ACC112 (cell line): ENCODE measurements around the gene MCL1.
"Not testable (repeated sequence)": the region's sequence is repeated elsewhere in the genome, so short reads cannot be mapped to it uniquely, and the experiment has no call there.

Experiments
- H2AFZ ChIP-seq: fragments of 200-600 bp; sonication (generic); one replicate; pipeline ENCODE4 v1.6.0; 2017; ENCODE audit warnings: antibody characterized with exemption, low read length; ENCODE audit not compliant: unreplicated experiment
- H3K27ac ChIP-seq: fragments of 200-600 bp; sonication (generic); 2 replicates; pipeline ENCODE4 v1.5.1; 2014; ENCODE audit warnings: low read depth, mild to moderate bottlenecking, antibody characterized with exemption, low read length, moderate library complexity
- H3K27me3 ChIP-seq: fragments of 200-600 bp; sonication (generic); 2 replicates; pipeline ENCODE4 v1.6.1; 2014; ENCODE audit warnings: mild to moderate bottlenecking, antibody characterized with exemption, low read length, moderate library complexity, mixed read lengths; ENCODE audit not compliant: insufficient read depth
- H3K36me3 ChIP-seq: fragments of 200-600 bp; sonication (generic); 2 replicates; pipeline ENCODE4 v1.6.1; 2016; ENCODE audit warnings: mild to moderate bottlenecking, antibody characterized with exemption, low read length, moderate library complexity, mixed read lengths; ENCODE audit not compliant: insufficient read depth
- H3K4me1 ChIP-seq: fragments of 200-600 bp; sonication (generic); one replicate; pipeline ENCODE4 v1.6.1; 2016; ENCODE audit warnings: low read length, mixed read lengths; ENCODE audit not compliant: insufficient read depth, unreplicated experiment, control insufficient read depth
- H3K4me3 ChIP-seq: fragments of 200-600 bp; sonication (generic); 2 replicates; pipeline ENCODE4 v1.5.1; 2014; ENCODE audit warnings: mild to moderate bottlenecking, low read depth, low read length
- H3K79me2 ChIP-seq: fragments of 200-600 bp; sonication (generic); one replicate; pipeline ENCODE4 v1.6.0; 2016; ENCODE audit warnings: low read length; ENCODE audit not compliant: control insufficient read depth, unreplicated experiment, insufficient read depth

The MCL1 gene

DNA sequence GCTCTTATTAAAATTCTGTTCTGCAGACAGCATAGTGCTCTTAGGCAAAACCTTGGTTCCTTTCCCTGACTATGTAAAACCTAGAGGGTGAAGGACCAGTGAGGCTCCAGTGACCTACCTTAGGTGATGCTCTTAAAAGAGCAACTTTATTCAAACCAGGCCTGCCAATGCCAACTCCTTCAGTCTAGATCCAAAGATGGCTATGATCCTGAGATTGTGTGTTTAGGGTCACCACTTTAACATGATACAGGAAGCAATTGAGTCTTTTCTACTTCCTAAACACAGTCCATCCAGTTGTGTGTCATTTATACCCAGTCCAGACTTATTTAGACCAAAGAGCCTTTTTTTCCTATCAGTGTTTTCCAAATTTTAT, 10.8 kb downstream of the MCL1 start:
- Histone ChIP-seq H3K4me3 (peak overlapping the region; percentile 61), H3K4me1 (peaks cover 76% of the 10 kb centered on the region), H3K36me3 (peaks cover 11% of the 10 kb centered on the region), H2AFZ (no peak overlapping the region), H3K27ac (peak overlapping the region; percentile 100), H3K27me3 (no peaks in the 10 kb centered on the region), H3K79me2 (peaks cover 31% of the 10 kb centered on the region)

DNA sequence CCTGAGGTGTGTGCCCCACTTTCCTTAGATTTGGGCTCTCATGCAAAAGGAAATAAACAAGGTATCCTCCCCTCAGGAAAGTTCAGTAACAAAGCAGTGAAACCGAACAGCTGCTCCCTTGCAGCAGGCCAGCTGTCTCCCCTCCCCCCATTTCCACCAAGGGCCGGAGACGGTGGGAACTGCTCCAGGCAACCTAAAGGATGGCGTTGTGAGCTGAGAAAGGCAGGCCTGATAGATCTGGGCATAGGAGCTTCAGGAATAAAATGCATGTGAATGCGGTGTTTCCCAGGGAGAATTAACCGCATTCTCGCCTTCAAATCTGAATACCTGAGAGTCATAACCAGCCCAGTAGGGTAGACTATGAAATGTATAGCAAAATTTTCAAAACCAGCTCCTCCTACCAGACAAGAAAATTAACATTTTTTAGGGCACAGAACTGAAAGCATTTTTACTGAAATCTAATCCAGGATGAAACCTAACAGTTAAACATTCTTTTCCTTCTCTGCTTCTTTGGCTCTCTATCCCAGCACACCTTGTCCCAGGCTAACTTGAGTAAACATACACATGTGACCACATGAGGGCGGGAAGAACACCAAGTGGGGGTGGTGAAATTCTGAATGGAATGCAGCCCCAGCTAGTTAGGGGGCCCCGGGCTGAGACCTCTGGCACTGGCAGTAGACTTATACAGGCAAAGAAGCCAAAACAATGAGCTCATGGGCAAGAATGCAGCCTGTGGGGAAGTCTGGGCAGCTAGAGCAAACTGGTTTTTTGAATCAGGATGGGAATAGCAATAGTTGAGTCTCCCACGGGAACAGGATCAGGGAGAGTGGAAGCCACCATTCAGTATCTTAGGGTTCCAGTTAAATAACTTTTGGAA, 11.5 kb downstream of the MCL1 start:
- H3K79me2 ChIP-seq, result peaks cover 24% of the 10 kb centered on the region
- peaks cover 76% of the 10 kb centered on the region for H3K4me1 ChIP-seq
- H2AFZ ChIP-seq, result no peak overlapping the region
- no peaks in the 10 kb centered on the region for H3K27me3 ChIP-seq
- H3K4me3 ChIP-seq, result peak overlapping the region; percentile 61
- H3K36me3 ChIP-seq, result peaks cover 6% of the 10 kb centered on the region
- H3K27ac ChIP-seq, result peak overlapping the region; percentile 100

DNA sequence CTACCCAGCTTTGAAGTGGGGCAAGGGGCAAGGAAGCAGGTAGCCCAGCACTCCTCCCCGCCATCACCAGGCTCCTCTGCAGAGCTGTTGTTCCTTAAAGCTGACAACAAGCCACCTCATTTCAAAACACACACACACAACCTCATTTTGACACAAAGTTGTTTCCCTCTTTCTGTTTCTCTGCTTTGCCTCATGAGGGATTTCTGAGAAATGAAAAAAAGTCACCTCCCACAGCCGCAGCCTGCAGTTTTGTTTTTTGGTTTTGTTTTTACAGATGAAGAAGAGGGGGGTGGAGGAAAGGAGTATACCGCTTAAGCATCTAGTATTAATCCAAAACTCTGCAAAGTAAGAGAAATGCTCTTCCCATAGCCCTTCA, 12.1 kb downstream of the MCL1 start:
- Histone ChIP-seq H3K4me1 (peaks cover 77% of the 10 kb centered on the region), H3K36me3 (no peaks in the 10 kb centered on the region), H3K4me3 (peak overlapping the region; percentile 61), H3K79me2 (peaks cover 23% of the 10 kb centered on the region), H3K27ac (peak overlapping the region; percentile 100), H3K27me3 (no peaks in the 10 kb centered on the region), H2AFZ (no peak overlapping the region)

DNA sequence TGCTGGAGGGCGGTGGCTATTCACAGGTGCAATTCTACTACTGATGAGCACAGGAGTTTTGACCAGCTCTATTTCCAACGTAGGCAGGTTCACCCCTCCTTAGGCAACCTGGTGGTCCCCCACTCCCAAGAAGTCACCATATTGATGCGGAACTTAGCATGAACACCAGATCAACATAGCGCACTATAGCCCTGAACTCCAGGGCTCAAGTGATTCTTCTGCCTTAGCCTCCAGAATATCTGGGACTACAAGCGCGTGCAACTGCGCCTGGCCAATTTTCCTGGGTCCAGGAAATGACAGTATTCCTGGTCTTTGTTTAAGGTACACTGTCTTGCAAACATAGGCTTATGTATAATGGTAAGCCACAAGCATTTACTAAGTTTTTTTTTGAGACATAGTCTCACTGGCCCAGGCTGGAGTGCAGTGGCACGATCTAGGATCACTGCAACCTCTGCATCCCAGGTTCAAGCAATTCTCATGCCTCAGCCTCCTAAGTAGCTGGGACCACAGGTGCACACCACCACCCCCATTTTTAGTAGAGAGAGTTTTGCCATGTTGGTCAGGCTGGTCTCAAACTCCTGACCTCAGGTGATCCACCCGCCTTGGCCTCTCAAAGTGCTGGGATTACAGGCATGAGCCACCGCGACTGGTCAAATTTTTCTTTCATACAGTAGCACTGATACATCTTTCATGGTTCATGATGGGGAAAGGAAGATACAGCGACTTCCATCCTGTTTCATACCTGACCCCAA, 12.6 kb downstream of the MCL1 start:
- Histone ChIP-seq H3K27ac (peak overlapping the region; percentile 100), H3K4me1 (peaks cover 82% of the 10 kb centered on the region), H3K36me3 (no peaks in the 10 kb centered on the region), H3K27me3 (no peaks in the 10 kb centered on the region), H3K4me3 (peak overlapping the region; percentile 61), H3K79me2 (peaks cover 23% of the 10 kb centered on the region), H2AFZ (no peak overlapping the region)

DNA sequence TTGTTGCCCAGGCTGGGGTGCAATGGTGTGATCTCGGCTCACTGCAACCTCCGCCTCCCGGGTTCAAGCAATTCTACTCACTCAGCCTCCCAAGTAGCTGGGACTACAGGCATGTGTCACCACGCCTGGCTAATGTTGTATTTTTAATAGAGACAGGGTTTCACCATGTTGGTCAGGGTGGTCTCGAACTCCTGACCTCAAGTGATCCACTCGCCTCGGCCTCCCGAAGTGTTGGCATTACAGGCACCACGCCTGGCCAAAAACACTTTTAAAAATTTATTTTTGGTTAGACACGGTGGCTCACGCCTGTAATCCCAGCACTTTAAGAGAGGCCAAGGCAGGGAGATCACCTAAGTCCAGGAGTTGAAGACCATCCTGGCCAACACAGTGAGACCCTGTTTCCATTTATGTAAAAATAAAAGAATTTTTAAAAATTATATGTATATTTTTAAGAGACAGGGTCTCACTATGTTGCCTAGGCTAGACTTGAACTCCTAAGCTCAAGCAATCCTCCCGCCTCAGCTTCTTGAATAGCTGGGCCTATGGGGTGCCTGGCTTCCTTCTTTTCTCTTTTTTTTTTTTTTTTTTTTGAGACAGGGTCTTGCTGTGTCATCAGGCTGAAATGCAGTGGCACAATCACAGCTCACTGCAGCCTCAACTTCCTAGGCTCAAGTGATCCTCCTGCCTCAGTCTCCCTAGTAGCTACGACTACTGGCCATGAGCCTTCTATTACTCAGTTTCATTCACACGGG, 14.0 kb downstream of the MCL1 start:
- peak overlapping the region; percentile 100 for H3K27ac ChIP-seq

DNA sequence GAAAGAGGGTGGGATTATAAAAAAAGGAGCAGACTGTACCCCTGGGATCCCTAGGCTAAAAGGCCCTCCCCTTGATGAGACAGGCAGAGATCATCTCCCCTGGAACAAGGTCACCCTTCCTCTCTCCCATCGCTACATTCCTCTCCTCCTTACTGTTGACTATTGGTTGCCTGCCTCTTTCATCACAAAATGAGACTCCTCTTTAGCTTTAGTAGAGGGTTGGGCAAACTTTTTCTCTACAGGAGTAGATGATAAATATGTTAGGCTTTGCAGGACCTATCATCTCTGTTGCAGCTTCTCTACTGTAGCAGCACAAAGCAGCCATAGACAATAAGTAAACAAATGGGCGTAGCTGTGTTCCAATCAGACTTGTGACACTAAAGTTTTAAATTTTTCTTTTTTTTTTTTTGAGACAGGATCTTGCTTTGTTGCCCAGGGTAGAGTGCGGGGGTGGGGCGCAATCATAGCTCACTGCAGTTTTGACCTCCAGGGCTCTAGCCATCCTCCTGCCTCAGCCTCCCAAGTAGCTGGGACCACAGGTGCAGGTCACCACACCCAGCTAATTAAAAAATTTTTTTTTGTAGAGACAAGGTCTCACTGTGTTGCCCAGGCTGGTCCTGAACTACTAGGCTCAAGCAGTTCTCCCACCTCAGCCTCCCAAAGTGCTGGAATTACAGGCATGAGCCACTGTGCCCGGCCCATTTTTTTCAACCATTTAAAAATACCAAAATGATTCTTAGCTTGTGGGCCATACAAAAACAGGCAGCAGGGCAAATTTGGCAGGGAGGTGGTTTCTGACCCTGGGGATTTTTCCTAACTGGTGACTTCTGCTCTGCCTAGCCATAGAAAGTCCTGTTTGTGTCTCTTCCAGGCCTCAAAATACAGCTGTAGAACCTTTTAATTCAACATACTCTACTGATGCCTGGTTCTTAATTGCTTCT, 15.1 kb downstream of the MCL1 start:
- peaks cover 31% of the 10 kb centered on the region for H3K79me2 ChIP-seq
- no peaks in the 10 kb centered on the region for H3K36me3 ChIP-seq
- H3K27ac ChIP-seq, result peak overlapping the region; percentile 100
- H3K27me3 ChIP-seq, result no peaks in the 10 kb centered on the region
- no peak overlapping the region for H3K4me3 ChIP-seq
- no peak overlapping the region for H2AFZ ChIP-seq
- peaks cover 82% of the 10 kb centered on the region for H3K4me1 ChIP-seq

More for the DNA sequence above, 14.0 kb downstream of the MCL1 start:
- not testable (repeated sequence) for H3K4me3 ChIP-seq, H2AFZ ChIP-seq, H3K27me3 ChIP-seq, H3K36me3 ChIP-seq
- Histone ChIP-seq H3K4me1 (peaks cover 82% of the 10 kb centered on the region), H3K79me2 (peaks cover 24% of the 10 kb centered on the region)

DNA sequence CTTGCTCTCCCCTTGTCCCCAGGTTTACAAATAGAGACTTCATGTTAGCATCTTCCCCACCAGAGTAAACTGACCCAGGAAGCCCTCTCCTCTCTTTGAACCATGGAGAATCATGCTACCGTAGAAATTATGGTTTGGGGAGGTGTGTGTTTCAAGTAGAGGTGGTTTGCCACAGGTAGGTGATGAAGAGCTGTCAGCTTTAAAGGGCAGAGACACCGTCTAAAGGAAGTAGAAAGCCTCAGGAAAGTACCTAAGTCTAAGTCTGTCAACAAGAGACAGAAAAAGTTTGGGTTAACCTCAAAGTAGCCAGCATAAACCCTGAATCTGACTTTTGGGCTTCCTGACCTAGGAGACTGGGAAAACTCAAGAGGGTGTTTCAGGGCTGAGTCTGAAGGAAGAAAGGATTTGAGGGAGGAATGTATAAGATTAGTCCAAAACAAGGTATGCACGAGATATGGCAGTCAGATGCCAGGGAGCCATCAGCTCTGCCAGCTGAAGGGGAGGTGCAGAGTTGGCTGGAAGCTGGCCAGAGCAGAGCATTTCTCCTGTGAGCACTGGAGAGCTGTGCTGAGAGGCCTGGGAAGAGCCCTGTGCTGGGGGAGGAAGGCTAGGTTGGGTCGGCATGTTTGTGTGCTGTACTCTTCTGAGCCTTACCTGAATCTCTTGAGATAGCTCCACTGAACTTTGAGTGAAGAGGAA, 15.9 kb downstream of the MCL1 start:
- Histone ChIP-seq H3K27ac (peak overlapping the region; percentile 100), H3K4me3 (no peak overlapping the region), H2AFZ (no peak overlapping the region), H3K79me2 (peaks cover 31% of the 10 kb centered on the region), H3K4me1 (peaks cover 77% of the 10 kb centered on the region), H3K27me3 (no peaks in the 10 kb centered on the region), H3K36me3 (no peaks in the 10 kb centered on the region)

DNA sequence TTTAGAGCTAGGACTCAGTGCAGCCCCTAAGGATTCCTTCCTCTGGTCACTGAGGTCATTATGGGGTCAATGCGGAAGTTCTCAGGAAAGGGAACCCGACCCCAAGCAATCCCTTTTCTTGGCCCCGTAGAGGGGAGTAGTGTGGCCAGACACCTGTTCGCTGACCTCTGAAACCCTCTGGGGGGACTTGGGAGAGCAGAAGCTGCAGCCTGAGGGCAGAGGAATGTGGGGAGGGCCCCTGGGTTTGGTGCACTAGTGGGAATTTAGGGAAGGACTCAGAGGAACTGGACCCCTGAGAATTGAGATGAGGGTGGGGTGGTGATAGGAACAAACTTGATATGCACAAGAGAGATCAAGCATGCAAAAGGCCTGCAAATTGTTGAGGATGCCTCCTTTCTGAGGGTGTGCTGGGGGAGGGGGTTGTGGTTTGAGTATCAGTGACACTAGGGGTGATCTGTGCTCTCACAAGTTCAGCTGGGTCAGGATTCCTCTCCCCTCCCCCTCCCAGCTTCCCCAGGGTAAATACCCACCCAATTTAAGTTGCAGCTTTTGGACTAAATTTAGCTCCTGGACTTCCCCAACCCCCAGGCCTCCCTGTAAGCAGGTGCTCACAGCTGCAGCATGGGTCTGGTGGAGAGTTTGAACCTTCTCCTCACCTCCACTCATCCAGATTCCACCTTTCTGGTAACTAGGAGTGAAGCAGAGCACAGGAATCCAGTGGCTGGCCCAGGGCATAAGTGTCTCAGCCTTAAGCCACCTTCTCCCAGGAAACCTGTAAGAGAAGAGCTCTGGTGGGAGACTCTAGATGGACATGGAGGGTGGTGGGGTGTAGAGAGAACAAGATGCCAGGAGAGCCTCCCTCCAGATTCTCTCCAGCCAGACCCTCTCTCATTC, 16.7 kb downstream of the MCL1 start:
- Histone ChIP-seq H2AFZ (no peak overlapping the region), H3K36me3 (no peaks in the 10 kb centered on the region), H3K4me1 (peaks cover 69% of the 10 kb centered on the region), H3K79me2 (peaks cover 31% of the 10 kb centered on the region), H3K27ac (peak overlapping the region; percentile 100), H3K27me3 (no peaks in the 10 kb centered on the region), H3K4me3 (peak overlapping the region; percentile 81)

DNA sequence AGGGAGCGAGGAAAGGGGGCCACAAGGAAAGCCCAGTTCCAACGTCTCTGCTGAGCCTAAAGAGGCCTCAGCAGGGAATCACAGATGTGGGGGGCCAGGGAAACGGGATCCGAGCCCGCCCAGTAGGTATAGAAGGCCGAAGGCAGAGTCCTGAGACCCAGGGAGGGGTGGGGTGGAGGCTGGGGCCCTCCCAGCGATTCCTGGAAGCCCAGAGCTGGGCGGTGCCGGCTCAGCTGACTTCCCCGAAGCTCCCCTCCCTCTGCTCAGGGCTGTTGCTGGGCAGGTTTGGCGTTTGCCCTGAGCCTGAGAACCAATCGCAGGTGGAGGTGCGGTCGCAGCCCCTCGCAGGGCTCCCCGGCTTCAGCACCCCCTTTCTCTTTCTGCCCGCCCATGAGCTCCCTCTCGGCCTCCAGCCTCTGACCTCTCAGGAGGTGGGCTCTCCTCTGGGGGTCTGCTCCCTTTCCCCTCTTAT, 17.4 kb downstream of the MCL1 start:
- no peak overlapping the region for H2AFZ ChIP-seq
- H3K27ac ChIP-seq, result peak overlapping the region; percentile 100

More for the DNA sequence above, 17.4 kb downstream of the MCL1 start:
- H3K36me3 ChIP-seq, result no peaks in the 10 kb centered on the region
- H3K27me3 ChIP-seq, result no peaks in the 10 kb centered on the region
- peak overlapping the region; percentile 81 for H3K4me3 ChIP-seq
- H3K79me2 ChIP-seq, result peaks cover 24% of the 10 kb centered on the region
- H3K4me1 ChIP-seq, result peaks cover 63% of the 10 kb centered on the region
